ENCODE measurements around the gene NFRKB. TPM values are rescaled to one million over a fixed set of nuclear protein-coding genes. Genes with fewer than 3 reads are reported as not detected.

The NFRKB gene
- polyA plus RNA-seq, 1 donor (not counting 4 experiments of a cell fraction or from before 2014, with no cell fraction given), result 14.4 TPM

DNA sequence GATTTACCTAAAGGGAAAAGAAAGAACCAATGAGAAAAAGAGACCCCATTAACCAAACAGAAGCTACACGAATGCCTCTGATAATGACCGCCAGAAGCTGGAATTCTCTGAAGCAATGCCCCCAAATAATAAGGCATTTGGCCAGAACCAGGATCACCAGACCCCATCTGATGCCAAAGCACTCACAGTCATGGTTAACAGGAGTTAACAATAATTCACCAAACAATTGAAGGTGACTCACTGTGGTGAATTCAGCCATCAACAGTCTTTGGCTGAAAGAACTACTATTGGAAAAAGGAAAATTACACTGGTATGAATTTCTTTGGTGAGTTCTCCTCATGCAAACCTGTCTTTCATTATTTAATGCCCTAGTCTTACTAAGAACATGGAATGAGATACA lies 21.9 kb upstream of the NFRKB start:
- H4K20me1 ChIP-seq (ENCODE audit: control insufficient read depth, extremely low read depth, insufficient read depth, low read length), result no peaks in the 10 kb centered on the region
- H3K4me1 ChIP-seq (ENCODE audit: control insufficient read depth, extremely low read depth, insufficient read depth, low read length), result no peaks in the 10 kb centered on the region
- no peak overlapping the region for H3K9ac ChIP-seq (ENCODE audit: control insufficient read depth, extremely low read depth, insufficient read depth, low read length)
- FAIRE-seq (no peak), DNase-seq (ENCODE audit: low read depth, low spot score) (no peak)
- H3K9me3 ChIP-seq (ENCODE audit: control insufficient read depth, low read depth, low read length), result no peaks in the 10 kb centered on the region
- no peak overlapping the region for H3K27ac ChIP-seq (ENCODE audit: control insufficient read depth, insufficient read depth, low read length)
- peaks cover 11 to 17% of the 10 kb centered on the region in 2 experiments for H3K36me3 ChIP-seq (ENCODE audit: control insufficient read depth in 2 of 2, extremely low read depth in 1 of 2, insufficient read depth in 2 of 2, low read length in 2 of 2)
- dilution Hi-C loops (cut with MboI; ENCODE audit: extremely low pct_ligation_motif_present, low sequenced_read_pairs), result no loop called here
- H3K79me2 ChIP-seq (ENCODE audit: control insufficient read depth, insufficient read depth, low read length), result no peaks in the 10 kb centered on the region
- no peak overlapping the region for H3K4me3 ChIP-seq (ENCODE audit: control insufficient read depth in 2 of 3, extremely low read depth in 1 of 3, insufficient read depth in 2 of 3, low read depth in 1 of 3, low read length in 3 of 3)
- H3K4me2 ChIP-seq (ENCODE audit: control insufficient read depth, extremely low read depth, insufficient read depth, low read depth, low read length), result no peak overlapping the region
- TF ChIP-seq, protein P1, sequence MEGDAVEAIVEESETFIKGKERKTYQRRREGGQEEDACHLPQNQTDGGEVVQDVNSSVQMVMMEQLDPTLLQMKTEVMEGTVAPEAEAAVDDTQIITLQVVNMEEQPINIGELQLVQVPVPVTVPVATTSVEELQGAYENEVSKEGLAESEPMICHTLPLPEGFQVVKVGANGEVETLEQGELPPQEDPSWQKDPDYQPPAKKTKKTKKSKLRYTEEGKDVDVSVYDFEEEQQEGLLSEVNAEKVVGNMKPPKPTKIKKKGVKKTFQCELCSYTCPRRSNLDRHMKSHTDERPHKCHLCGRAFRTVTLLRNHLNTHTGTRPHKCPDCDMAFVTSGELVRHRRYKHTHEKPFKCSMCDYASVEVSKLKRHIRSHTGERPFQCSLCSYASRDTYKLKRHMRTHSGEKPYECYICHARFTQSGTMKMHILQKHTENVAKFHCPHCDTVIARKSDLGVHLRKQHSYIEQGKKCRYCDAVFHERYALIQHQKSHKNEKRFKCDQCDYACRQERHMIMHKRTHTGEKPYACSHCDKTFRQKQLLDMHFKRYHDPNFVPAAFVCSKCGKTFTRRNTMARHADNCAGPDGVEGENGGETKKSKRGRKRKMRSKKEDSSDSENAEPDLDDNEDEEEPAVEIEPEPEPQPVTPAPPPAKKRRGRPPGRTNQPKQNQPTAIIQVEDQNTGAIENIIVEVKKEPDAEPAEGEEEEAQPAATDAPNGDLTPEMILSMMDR (optimal IDR thresholded peaks at IDR 0.05 in 1 of 3, IDR thresholded peaks at IDR 0.05 in 1 of 3, conservative IDR thresholded peaks at IDR 0.05 in 1 of 3; ENCODE audit: extremely low read depth in 1 of 3, insufficient read depth in 2 of 3, low read length in 3 of 3), result no peak
- no peak for TF ChIP-seq EZH2 (IDR thresholded peaks at IDR 0.05; ENCODE audit: low read length)
- H3K27me3 ChIP-seq (ENCODE audit: control insufficient read depth, extremely low read depth, insufficient read depth, low read length), result no peaks in the 10 kb centered on the region
- H2AFZ ChIP-seq (ENCODE audit: control insufficient read depth, low read length), result no peak overlapping the region
- H3K9me1 ChIP-seq (ENCODE audit: control insufficient read depth, extremely low read depth, insufficient read depth, low read length), result no peaks in the 10 kb centered on the region

DNA sequence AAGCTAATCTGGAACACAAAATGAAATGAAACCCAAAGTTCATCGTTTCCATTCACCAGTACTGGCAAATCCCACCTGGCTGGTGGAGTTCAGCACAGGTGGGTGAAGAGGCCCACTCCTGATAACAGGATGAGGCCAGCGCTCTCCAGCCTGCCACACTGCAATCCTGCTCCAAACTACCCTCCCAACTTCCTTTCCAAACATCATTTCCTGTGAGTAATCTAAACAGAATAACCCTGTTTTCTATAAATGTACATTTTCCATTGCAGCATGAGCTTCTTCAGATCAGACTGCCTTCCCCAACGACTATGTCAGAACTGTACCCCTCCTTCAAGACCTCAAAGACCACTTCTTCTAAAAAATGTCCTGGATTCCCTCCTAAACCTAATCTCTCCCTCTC lies 15.9 kb upstream of the NFRKB start:
- Histone ChIP-seq H3K27me3 (ENCODE audit: control insufficient read depth, extremely low read depth, insufficient read depth, low read length) (no peaks in the 10 kb centered on the region), H3K27ac (ENCODE audit: control insufficient read depth, insufficient read depth, low read length) (no peak overlapping the region), H3K4me3 (ENCODE audit: control insufficient read depth in 2 of 3, extremely low read depth in 1 of 3, insufficient read depth in 2 of 3, low read depth in 1 of 3, low read length in 3 of 3) (no peak overlapping the region), H3K4me2 (ENCODE audit: control insufficient read depth, extremely low read depth, insufficient read depth, low read depth, low read length) (no peak overlapping the region), H3K9me3 (ENCODE audit: control insufficient read depth, low read depth, low read length) (no peaks in the 10 kb centered on the region), H4K20me1 (ENCODE audit: control insufficient read depth, extremely low read depth, insufficient read depth, low read length) (no peaks in the 10 kb centered on the region), H2AFZ (ENCODE audit: control insufficient read depth, low read length) (no peak overlapping the region), H3K9ac (ENCODE audit: control insufficient read depth, extremely low read depth, insufficient read depth, low read length) (no peak overlapping the region), H3K36me3 (ENCODE audit: control insufficient read depth in 2 of 2, extremely low read depth in 1 of 2, insufficient read depth in 2 of 2, low read length in 2 of 2) (peaks cover 11 to 17% of the 10 kb centered on the region in 2 experiments), H3K79me2 (ENCODE audit: control insufficient read depth, insufficient read depth, low read length) (no peaks in the 10 kb centered on the region), H3K4me1 (ENCODE audit: control insufficient read depth, extremely low read depth, insufficient read depth, low read length) (no peaks in the 10 kb centered on the region), H3K9me1 (ENCODE audit: control insufficient read depth, extremely low read depth, insufficient read depth, low read length) (no peaks in the 10 kb centered on the region)
- FAIRE-seq (no peak), DNase-seq (ENCODE audit: low read depth, low spot score) (no peak)
- dilution Hi-C loops (cut with MboI; ENCODE audit: extremely low pct_ligation_motif_present, low sequenced_read_pairs), result no loop called here
- TF ChIP-seq EZH2 (IDR thresholded peaks at IDR 0.05; ENCODE audit: low read length), result no peak
- TF ChIP-seq, protein P1 (optimal IDR thresholded peaks at IDR 0.05 in 1 of 3, IDR thresholded peaks at IDR 0.05 in 1 of 3, conservative IDR thresholded peaks at IDR 0.05 in 1 of 3; ENCODE audit: extremely low read depth in 1 of 3, insufficient read depth in 2 of 3, low read length in 3 of 3), result no peak
